OCI-LY7 (cell line): ENCODE results near the gene NCOA7. TPM values are rescaled to one million over a fixed set of nuclear protein-coding genes. Genes with fewer than 3 reads are reported as not detected.

ENCODE experiments used
- BruUV-seq: library from RNA; stranded (reverse); fragments of 400-500 nt; replicated peaks from 2 replicates; lab custom pipeline; 2021; lab: Mats Ljungman, UMichigan
- CTCF ChIA-PET: fragments of 300-600 bp; sonication (Branson Sonifier 250); formaldehyde crosslinking; loops from one replicate; lab custom pipeline; 2022; ENCODE audit warnings: antibody characterized with exemption; ENCODE audit not compliant: unreplicated experiment; lab: Charles Lee
- POLR2A ChIA-PET: fragments of 300-600 bp; sonication (Branson Sonifier 250); formaldehyde crosslinking; loops from one replicate; lab custom pipeline; 2022; ENCODE audit warnings: antibody characterized with exemption; lab: Charles Lee
- DNase-seq: peaks from one replicate; pipeline ENCODE4 v3.0.0-alpha.2; 2015; ENCODE audit warnings: low spot score
- H2AFZ ChIP-seq: fragments of 200-600 bp; sonication (generic), shearing (Covaris generic); 2 replicates; pipeline ENCODE4 v1.6.1; 2014; ENCODE audit warnings: mild to moderate bottlenecking, antibody characterized with exemption, low read length, moderate library complexity
- H3K27ac ChIP-seq: fragments of 200-600 bp; sonication (generic); 2 replicates; pipeline ENCODE4 v1.5.1; 2014; ENCODE audit warnings: mixed run types, low read depth, mild to moderate bottlenecking, moderate library complexity, low read length, inconsistent platforms; ENCODE audit not compliant: poor library complexity, severe bottlenecking
- H3K36me3 ChIP-seq: fragments of 200-600 bp; sonication (generic); 2 replicates; pipeline ENCODE4 v1.6.1; 2014; ENCODE audit warnings: mild to moderate bottlenecking, antibody characterized with exemption, low read length, moderate library complexity, mixed read lengths; ENCODE audit not compliant: insufficient read depth
- H3K4me1 ChIP-seq: fragments of 200-600 bp; sonication (generic); 2 replicates; pipeline ENCODE4 v1.5.1; 2014; ENCODE audit warnings: mild to moderate bottlenecking, low read length; ENCODE audit not compliant: insufficient read depth, poor library complexity, severe bottlenecking
- H3K4me2 ChIP-seq: fragments of 200-600 bp; sonication (generic); 2 replicates; pipeline ENCODE4 v1.6.1; 2014; ENCODE audit warnings: mild to moderate bottlenecking, low read length
- H3K4me3 ChIP-seq: fragments of 200-600 bp; sonication (generic); 2 replicates; pipeline ENCODE4 v1.5.1; 2014; ENCODE audit warnings: mild to moderate bottlenecking, low read depth, low read length; ENCODE audit not compliant: poor library complexity, severe bottlenecking
- H3K79me2 ChIP-seq: fragments of 200-600 bp; sonication (generic); 2 replicates; pipeline ENCODE4 v1.6.1; 2016; ENCODE audit warnings: low read depth, mild to moderate bottlenecking, low read length, moderate library complexity, mixed read lengths; ENCODE audit not compliant: insufficient read depth
- H3K9me2 ChIP-seq: fragments of 200-600 bp; sonication (generic); 2 replicates; pipeline ENCODE4 v1.6.1; 2016; ENCODE audit warnings: mild to moderate bottlenecking, low read length, mixed read lengths; ENCODE audit not compliant: insufficient read depth
- H3K9me3 ChIP-seq: fragments of 200-600 bp; sonication (generic); 2 replicates; pipeline ENCODE4 v1.6.1; 2014; ENCODE audit warnings: mild to moderate bottlenecking, mixed run types, low read length, mixed read lengths
- H4K20me1 ChIP-seq: fragments of 200-600 bp; sonication (generic); 2 replicates; pipeline ENCODE4 v1.6.1; 2014; ENCODE audit warnings: mild to moderate bottlenecking, antibody characterized with exemption, low read length, moderate library complexity, mixed read lengths; ENCODE audit not compliant: insufficient read depth
- CTCF ChIP-seq: fragments of 200-600 bp; sonication (generic); conservative IDR thresholded peaks from 2 replicates; pipeline ENCODE4 v1.5.1; 2014; ENCODE audit warnings: mild to moderate bottlenecking, antibody characterized with exemption, low read length, moderate library complexity, mixed read lengths
- EZH2phosphoT487 ChIP-seq: fragments of 200-600 bp; sonication (generic); IDR thresholded peaks from 2 replicates; pipeline ENCODE4 v1.6.1; 2018; ENCODE audit warnings: low read depth, borderline replicate concordance, mild to moderate bottlenecking, mixed run types, antibody characterized with exemption, low read length, moderate library complexity, mixed read lengths
- intact Hi-C: fragments of 100-400 bp; cut with micrococcal nuclease; formaldehyde crosslinking; loops from one replicate; pipeline ENCODE4 v1.10.0; 2022; ENCODE audit not compliant: unreplicated experiment
- total RNA-seq, 2 experiments: library from RNA; depleted of rRNA in 1 of 2; stranded (reverse); fragments of >200 nt in 1 of 2; shearing (Covaris generic) in 1 of 2; gene quantifications; 2 replicates each; pipeline ENCODE4 v1.2.3, GENCODE V29; 2014 to 2022

NCOA7 gene
- total RNA-seq, 2 experiments from 2014 or later: 14.8 to 52.2 TPM

- no peak for DNase-seq
- no TSS peak for BruUV-seq
- TF ChIP-seq CTCF (0 out of 2 replicates have a peak, but pooled peaks have one; percentile 22), EZH2phosphoT487 (no peak)
- intact Hi-C loops: no loop called here
- Histone ChIP-seq H3K4me1 (no peaks in the 10 kb centered on the region), H3K4me2 (no peak overlapping the region), H3K27ac (no peak overlapping the region), H3K9me3 (no peaks in the 10 kb centered on the region), H3K4me3 (no peak overlapping the region), H2AFZ (no peak overlapping the region), H3K9me2 (no peaks in the 10 kb centered on the region), H3K79me2 (no peaks in the 10 kb centered on the region), H3K36me3 (no peaks in the 10 kb centered on the region), H4K20me1 (no peaks in the 10 kb centered on the region)
- CTCF ChIA-PET: no interaction called here
- POLR2A ChIA-PET: interaction anchor here (1.2 to 2.0 kb wide), 2 partner anchors 21 to 446 kb away, joined by 3 to 7 read pairs; no protein-coding TSS in a partner anchor
Observed at GRCh38 chr6:125759184-125759902, 31.4 kb upstream of the NCOA7 start.

DNA sequence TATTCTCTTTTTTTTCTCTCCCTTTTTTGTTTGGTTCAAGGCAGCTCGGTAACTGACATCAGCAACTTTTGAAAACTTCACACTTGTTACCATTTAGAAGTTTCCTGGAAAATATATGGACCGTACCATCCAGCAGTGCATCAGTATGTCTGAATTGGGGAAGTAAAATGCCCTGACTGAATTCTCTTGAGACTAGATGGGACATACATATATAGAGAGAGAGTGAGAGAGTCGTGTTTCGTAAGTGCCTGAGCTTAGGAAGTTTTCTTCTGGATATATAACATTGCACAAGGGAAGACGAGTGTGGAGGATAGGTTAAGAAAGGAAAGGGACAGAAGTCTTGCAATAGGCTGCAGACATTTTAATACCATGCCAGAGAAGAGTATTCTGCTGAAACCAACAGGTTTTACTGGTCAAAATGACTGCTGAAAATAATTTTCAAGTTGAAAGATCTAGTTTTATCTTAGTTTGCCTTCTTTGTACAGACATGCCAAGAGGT, 30.8 kb upstream of the NCOA7 start:
- no peaks in the 10 kb centered on the region for H3K79me2 ChIP-seq
- H2AFZ ChIP-seq: no peak overlapping the region
- no TSS peak for BruUV-seq
- H3K36me3 ChIP-seq: no peaks in the 10 kb centered on the region
- TF ChIP-seq EZH2phosphoT487 (no peak), CTCF (no peak)
- intact Hi-C loops: no loop called here
- no peaks in the 10 kb centered on the region for H3K4me1 ChIP-seq
- ChIA-PET CTCF (no interaction called here), POLR2A (interaction anchor here (1.2 to 2.0 kb wide), 2 partner anchors 21 to 446 kb away, joined by 3 to 7 read pairs; no protein-coding TSS in a partner anchor)
- H3K9me2 ChIP-seq: no peaks in the 10 kb centered on the region
- no peak for DNase-seq
- no peaks in the 10 kb centered on the region for H3K9me3 ChIP-seq
- H3K27ac ChIP-seq: no peak overlapping the region
- H3K4me3 ChIP-seq: no peak overlapping the region
- H4K20me1 ChIP-seq: no peaks in the 10 kb centered on the region
- H3K4me2 ChIP-seq: no peak overlapping the region

GRCh38 chr6:125764121-125764671, 26.6 kb upstream of the NCOA7 start:
- POLR2A ChIA-PET: interaction anchor here (0.6 to 0.9 kb wide), 5 partner anchors 11 to 642 kb away, joined by 3 to 6 read pairs (median 3); no protein-coding TSS in a partner anchor

More at GRCh38 chr6:125764121-125764671, 26.6 kb upstream of the NCOA7 start:
- Histone ChIP-seq H3K9me2 (no peaks in the 10 kb centered on the region), H3K4me3 (no peak overlapping the region), H3K9me3 (no peaks in the 10 kb centered on the region), H3K79me2 (no peaks in the 10 kb centered on the region), H3K27ac (no peak overlapping the region), H3K4me1 (no peaks in the 10 kb centered on the region), H3K36me3 (no peaks in the 10 kb centered on the region), H2AFZ (no peak overlapping the region), H3K4me2 (no peak overlapping the region), H4K20me1 (no peaks in the 10 kb centered on the region)
- CTCF ChIA-PET: no interaction called here
- no TSS peak for BruUV-seq
- no peak for DNase-seq
- TF ChIP-seq EZH2phosphoT487: no peak
- no peak for TF ChIP-seq CTCF
- intact Hi-C loops: no loop called here
